ENCODE results near the gene OR2A2.
"Not testable (repeated sequence)": the region's sequence is repeated elsewhere in the genome, so short reads cannot be mapped to it uniquely, and the experiment has no call there.

Gene OR2A2

DNA sequence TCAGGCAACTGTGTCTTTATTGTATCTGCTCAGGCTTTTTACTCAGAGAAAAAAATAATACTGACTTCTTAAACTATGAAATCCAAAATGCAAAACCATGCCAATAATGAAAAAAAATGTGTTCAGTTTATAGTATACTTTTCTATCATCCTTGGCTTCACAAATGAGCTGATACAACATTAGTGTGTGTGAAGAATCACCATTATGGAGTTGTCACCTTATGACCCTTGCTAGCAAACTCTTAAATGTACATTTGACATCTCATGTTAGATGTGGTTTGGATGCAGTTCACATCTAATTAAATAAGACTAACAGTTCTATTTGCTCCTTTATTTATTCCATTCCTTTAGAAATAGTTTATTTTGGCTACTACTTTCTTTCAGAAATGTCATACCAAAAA is 4.2 kb upstream of the OR2A2 start:
- Histone ChIP-seq H3K4me3 (ENCODE audit: low read length) (no peak overlapping the region), H3K4me1 (ENCODE audit: control insufficient read depth, insufficient read depth, low read length) (no peaks in the 10 kb centered on the region), H3K4me2 (ENCODE audit: low read length) (no peak overlapping the region), H3K9ac (ENCODE audit: low read depth, low read length) (no peak overlapping the region), H3K9me3 (replicated peaks; ENCODE audit: low read length) (no peaks in the 10 kb centered on the region), H3K27me3 (ENCODE audit: control insufficient read depth, insufficient read depth, low read length) (no peaks in the 10 kb centered on the region), H3K36me3 (ENCODE audit: insufficient read depth, low read length) (no peaks in the 10 kb centered on the region)

DNA sequence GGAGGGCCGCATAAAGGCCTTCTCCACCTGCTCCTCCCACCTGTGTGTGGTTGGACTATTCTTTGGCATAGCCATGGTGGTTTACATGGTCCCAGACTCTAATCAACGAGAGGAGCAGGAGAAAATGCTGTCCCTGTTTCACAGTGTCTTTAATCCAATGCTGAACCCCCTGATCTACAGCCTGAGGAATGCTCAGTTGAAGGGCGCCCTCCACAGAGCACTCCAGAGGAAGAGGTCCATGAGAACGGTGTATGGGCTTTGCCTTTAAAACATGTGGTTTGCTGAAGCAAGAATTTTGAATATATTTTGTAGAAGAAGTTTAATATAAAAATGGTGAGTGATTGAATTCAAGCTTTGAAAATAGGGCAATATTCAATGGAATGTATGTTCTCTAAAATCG is 889 bp downstream of the OR2A2 start:
- Histone ChIP-seq H3K4me2 (ENCODE audit: low read length) (no peak overlapping the region), H3K27me3 (ENCODE audit: control insufficient read depth, insufficient read depth, low read length) (peaks cover 4% of the 10 kb centered on the region), H3K4me3 (ENCODE audit: low read length) (no peak overlapping the region), H3K9ac (ENCODE audit: low read depth, low read length) (no peak overlapping the region), H3K36me3 (ENCODE audit: insufficient read depth, low read length) (no peaks in the 10 kb centered on the region), H3K4me1 (ENCODE audit: control insufficient read depth, insufficient read depth, low read length) (no peaks in the 10 kb centered on the region), H3K9me3 (replicated peaks; ENCODE audit: low read length) (no peaks in the 10 kb centered on the region)

DNA sequence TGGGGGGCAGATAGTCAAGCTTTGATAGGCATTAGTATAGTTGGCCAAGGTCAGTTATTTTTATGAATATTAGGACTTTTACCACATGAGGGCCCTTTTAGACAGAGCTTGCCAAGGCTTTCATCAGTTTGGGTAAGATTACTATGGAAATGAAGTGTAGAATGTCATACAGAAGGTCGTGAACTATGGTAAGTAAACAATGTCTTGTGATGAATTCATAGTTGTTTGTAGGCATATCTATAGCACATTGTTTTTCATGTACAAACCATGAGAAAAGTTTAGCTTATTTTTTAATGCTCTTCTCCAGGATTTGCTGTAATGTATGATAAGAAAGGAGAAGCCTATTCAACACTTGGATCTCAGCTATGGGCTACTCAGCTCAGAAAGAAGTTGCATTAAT is 4.3 kb downstream of the OR2A2 start:
- no peaks in the 10 kb centered on the region for H3K36me3 ChIP-seq (ENCODE audit: insufficient read depth, low read length)
- H3K4me2 ChIP-seq (ENCODE audit: low read length), result no peak overlapping the region
- H3K4me3 ChIP-seq (ENCODE audit: low read length), result no peak overlapping the region
- no peaks in the 10 kb centered on the region for H3K4me1 ChIP-seq (ENCODE audit: control insufficient read depth, insufficient read depth, low read length)
- no peaks in the 10 kb centered on the region for H3K9me3 ChIP-seq (replicated peaks; ENCODE audit: low read length)
- peaks cover 8% of the 10 kb centered on the region for H3K27me3 ChIP-seq (ENCODE audit: control insufficient read depth, insufficient read depth, low read length)
- H3K9ac ChIP-seq (ENCODE audit: low read depth, low read length), result no peak overlapping the region

DNA sequence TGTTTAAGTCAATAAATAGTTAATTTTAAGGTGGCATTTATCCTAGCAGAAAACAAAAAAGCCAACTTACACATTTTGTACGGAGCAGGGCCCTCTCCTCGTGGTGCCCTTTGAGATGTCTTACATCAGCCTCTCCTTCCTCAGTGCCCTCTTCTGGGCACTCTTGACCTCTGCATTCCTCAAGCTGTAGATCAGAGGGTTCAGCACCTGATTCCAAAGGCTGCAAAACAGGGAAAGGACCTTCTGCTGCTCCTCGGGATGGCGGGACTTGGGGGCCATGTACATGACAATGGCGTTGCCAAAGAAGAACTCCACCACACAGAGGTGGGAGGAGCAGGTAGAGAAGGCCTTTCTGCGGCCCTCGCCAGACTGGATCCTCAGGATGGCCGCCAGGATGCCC is 9.0 kb downstream of the OR2A2 start:
- no peaks in the 10 kb centered on the region for H3K36me3 ChIP-seq (ENCODE audit: insufficient read depth, low read length)
- no peak overlapping the region for H3K9ac ChIP-seq (ENCODE audit: low read depth, low read length)
- no peak overlapping the region for H3K4me2 ChIP-seq (ENCODE audit: low read length)
- H3K27me3 ChIP-seq (ENCODE audit: control insufficient read depth, insufficient read depth, low read length), result peaks cover 8% of the 10 kb centered on the region
- no peaks in the 10 kb centered on the region for H3K4me1 ChIP-seq (ENCODE audit: control insufficient read depth, insufficient read depth, low read length)
- H3K9me3 ChIP-seq (replicated peaks; ENCODE audit: low read length), result no peaks in the 10 kb centered on the region
- H3K4me3 ChIP-seq (ENCODE audit: low read length), result no peak overlapping the region

DNA sequence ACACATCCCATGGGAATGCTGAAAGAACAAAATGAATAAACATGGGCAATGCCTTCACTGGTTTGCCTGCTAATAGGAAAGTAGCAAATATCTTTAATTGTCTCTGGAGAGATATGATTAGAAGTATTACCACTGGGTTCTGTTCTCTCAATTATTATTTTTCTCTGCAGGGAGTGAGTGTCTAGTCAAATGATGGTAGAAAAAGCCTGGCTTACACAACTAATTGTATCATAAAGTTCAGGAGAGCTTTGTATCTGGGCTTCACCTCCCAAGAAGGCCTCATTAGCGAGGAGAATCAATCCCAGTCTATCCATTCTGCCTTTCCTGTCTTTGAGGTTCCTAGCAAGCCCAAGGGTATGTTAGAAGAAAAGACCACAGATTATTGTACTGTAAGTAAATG is 13.5 kb downstream of the OR2A2 start, which contains the start of gene OR2A14:
Gene OR2A14 (plus strand): TSS at position 301 of the 400 bp plus-strand sequence. CDS start 5,937 bp downstream, outside the sequence.
- H3K4me2 ChIP-seq (ENCODE audit: low read length), result no peak within 1 kb of the TSS
- no peaks in the 10 kb centered on the region for H3K4me1 ChIP-seq (ENCODE audit: control insufficient read depth, insufficient read depth, low read length)
- peaks cover 5% of the 10 kb centered on the region for H3K27me3 ChIP-seq (ENCODE audit: control insufficient read depth, insufficient read depth, low read length)
- H3K4me3 ChIP-seq (ENCODE audit: low read length), result no peak within 1 kb of the TSS
- no peak within 1 kb of the TSS for H3K9ac ChIP-seq (ENCODE audit: low read depth, low read length)
- no peaks in the 10 kb centered on the region for H3K9me3 ChIP-seq (replicated peaks; ENCODE audit: low read length)
- no peaks in the 10 kb centered on the region for H3K36me3 ChIP-seq (ENCODE audit: insufficient read depth, low read length)

DNA sequence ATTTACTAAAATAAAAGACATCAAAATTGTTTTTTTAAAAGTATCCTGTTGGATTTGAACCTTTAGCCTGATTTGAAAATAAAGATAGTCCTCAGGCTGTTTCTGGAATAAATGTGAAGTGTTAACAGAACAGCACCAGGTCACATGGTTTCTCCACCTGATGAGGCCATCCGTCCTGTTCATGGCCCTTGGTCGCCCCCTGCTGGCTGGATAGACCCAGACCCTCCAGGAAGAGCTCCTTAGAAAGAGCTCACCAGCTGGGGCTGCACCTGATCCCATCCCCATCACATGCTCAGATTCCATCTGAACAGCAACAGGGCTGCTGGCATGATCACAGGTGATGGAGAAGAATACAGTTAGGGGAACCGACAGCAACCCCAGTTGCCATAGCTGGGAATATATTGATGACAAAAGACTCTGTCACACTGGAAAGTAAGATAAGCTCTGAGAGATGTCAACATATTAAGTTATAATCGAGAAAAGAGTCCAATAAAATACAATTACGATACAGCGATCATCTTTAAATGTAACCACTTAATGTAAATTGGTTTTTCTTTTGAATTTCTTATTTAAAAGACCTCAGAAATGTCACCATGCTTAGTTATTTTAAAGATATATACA is 18.4 kb downstream of the OR2A2 start:
- H3K36me3 ChIP-seq (ENCODE audit: insufficient read depth, low read length), result no peaks in the 10 kb centered on the region
- H3K9ac ChIP-seq (ENCODE audit: low read depth, low read length), result no peak overlapping the region
- no peaks in the 10 kb centered on the region for H3K4me1 ChIP-seq (ENCODE audit: control insufficient read depth, insufficient read depth, low read length)
- H3K27me3 ChIP-seq (ENCODE audit: control insufficient read depth, insufficient read depth, low read length), result peaks cover 8% of the 10 kb centered on the region
- no peaks in the 10 kb centered on the region for H3K9me3 ChIP-seq (replicated peaks; ENCODE audit: low read length)
- no peak overlapping the region for H3K4me3 ChIP-seq (ENCODE audit: low read length)
- no peak overlapping the region for H3K4me2 ChIP-seq (ENCODE audit: low read length)

DNA sequence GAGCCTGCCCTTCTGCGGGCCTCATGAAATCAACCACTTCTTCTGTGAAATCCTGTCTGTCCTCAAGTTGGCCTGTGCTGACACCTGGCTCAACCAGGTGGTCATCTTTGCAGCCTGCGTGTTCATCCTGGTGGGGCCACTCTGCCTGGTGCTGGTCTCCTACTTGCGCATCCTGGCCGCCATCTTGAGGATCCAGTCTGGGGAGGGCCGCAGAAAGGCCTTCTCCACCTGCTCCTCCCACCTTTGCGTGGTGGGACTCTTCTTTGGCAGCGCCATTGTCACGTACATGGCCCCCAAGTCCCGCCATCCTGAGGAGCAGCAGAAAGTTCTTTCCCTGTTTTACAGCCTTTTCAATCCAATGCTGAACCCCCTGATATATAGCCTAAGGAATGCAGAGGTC is 20.2 kb downstream of the OR2A2 start:
- H3K9me3 ChIP-seq (replicated peaks; ENCODE audit: low read length); H3K27me3 ChIP-seq (ENCODE audit: control insufficient read depth, insufficient read depth, low read length); H3K4me3 ChIP-seq (ENCODE audit: low read length); H3K4me2 ChIP-seq (ENCODE audit: low read length); H3K4me1 ChIP-seq (ENCODE audit: control insufficient read depth, insufficient read depth, low read length); H3K36me3 ChIP-seq (ENCODE audit: insufficient read depth, low read length); H3K9ac ChIP-seq (ENCODE audit: low read depth, low read length): not testable (repeated sequence)

DNA sequence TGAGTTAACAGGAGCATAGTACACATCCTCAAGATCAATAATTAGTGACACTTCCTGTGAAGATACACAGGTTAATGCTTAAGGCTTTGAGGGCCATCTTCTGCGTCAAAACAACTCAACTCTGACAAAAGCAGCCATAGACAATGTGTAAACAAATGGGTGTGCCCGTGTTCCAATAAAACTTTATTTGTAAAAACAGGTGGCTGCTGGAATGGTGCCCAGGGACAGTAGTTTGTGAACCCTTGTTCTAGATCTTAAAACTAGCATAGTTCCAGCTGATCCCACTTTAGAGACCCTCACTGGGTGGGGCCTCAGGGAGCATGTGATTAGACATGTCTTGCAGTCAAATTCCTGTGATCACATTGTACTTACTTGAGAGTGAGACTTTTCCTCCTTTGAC is 21.3 kb downstream of the OR2A2 start:
- Histone ChIP-seq H3K4me2 (ENCODE audit: low read length) (no peak overlapping the region), H3K9ac (ENCODE audit: low read depth, low read length) (no peak overlapping the region), H3K36me3 (ENCODE audit: insufficient read depth, low read length) (no peaks in the 10 kb centered on the region), H3K4me3 (ENCODE audit: low read length) (no peak overlapping the region), H3K27me3 (ENCODE audit: control insufficient read depth, insufficient read depth, low read length) (peaks cover 3% of the 10 kb centered on the region), H3K9me3 (replicated peaks; ENCODE audit: low read length) (no peaks in the 10 kb centered on the region), H3K4me1 (ENCODE audit: control insufficient read depth, insufficient read depth, low read length) (no peaks in the 10 kb centered on the region)

DNA sequence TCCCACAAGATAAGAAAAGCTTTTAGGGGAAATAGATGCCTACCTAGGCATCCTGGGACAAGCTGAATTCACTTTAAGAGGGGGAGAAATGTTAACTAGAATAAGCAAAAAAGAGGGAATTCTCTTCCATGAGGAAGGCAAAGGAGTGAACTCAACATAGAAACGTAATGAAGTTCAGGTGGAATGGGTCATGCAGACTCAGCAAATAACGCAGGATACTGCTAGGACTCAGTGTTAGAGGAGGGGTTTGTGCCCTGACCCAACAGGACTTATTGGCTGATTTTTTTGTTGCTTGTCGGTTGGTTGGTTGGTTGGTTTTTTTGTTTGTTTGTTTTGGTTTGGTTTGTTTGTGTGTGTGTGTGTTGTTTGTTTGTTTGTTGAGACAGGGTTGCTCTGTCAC is 22.9 kb downstream of the OR2A2 start:
- H3K27me3 ChIP-seq (ENCODE audit: control insufficient read depth, insufficient read depth, low read length), result peaks cover 3% of the 10 kb centered on the region
- no peak overlapping the region for H3K4me2 ChIP-seq (ENCODE audit: low read length)
- no peak overlapping the region for H3K9ac ChIP-seq (ENCODE audit: low read depth, low read length)

DNA sequence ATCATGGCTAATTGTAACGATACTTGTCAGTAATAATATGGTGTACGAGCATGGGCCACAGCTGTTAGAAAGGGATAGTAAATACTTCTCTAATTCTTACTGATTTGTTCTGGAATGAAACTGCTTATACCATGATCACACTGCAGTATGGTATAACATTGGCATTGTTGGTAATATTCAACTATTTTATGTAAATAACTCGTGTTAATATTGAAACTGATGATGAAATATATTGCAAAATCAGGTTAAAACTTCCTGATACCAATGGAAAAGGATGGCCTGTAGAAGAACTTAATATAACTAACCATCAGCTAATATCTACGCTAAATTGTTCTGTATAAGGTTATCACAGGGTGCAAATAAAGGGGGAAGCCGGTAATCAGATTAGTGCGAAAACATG is 23.9 kb downstream of the OR2A2 start:
- peaks cover 3% of the 10 kb centered on the region for H3K27me3 ChIP-seq (ENCODE audit: control insufficient read depth, insufficient read depth, low read length)
- H3K36me3 ChIP-seq (ENCODE audit: insufficient read depth, low read length), result no peaks in the 10 kb centered on the region
- no peak overlapping the region for H3K9ac ChIP-seq (ENCODE audit: low read depth, low read length)
- H3K4me2 ChIP-seq (ENCODE audit: low read length), result no peak overlapping the region
- no peak overlapping the region for H3K4me3 ChIP-seq (ENCODE audit: low read length)
- H3K9me3 ChIP-seq (replicated peaks; ENCODE audit: low read length), result no peaks in the 10 kb centered on the region
- H3K4me1 ChIP-seq (ENCODE audit: control insufficient read depth, insufficient read depth, low read length), result no peaks in the 10 kb centered on the region

More for the DNA sequence above, 22.9 kb downstream of the OR2A2 start:
- H3K4me3 ChIP-seq (ENCODE audit: low read length), result no peak overlapping the region
- H3K4me1 ChIP-seq (ENCODE audit: control insufficient read depth, insufficient read depth, low read length), result no peaks in the 10 kb centered on the region
- H3K9me3 ChIP-seq (replicated peaks; ENCODE audit: low read length), result no peaks in the 10 kb centered on the region
- H3K36me3 ChIP-seq (ENCODE audit: insufficient read depth, low read length), result no peaks in the 10 kb centered on the region

DNA sequence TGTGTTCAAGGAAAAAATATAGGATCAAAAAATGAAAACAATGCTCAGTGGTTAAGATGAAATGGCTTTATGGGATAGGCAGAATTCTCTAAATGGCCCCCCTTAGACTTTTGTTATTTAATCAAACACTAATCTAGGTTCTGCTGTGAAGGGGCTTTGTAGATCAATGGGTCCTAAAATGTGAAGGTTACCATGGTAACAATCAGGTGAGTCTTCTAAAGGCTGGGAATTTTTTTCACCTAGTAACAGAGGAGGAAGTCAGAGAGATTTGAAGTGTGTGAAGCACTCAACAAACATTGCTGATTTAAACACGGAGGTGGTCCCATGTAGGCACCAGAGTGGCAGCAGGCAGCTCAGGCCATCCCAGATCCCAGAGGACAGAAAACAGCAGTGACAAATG is 24.7 kb downstream of the OR2A2 start:
- Histone ChIP-seq H3K4me3 (ENCODE audit: low read length) (no peak overlapping the region), H3K9me3 (replicated peaks; ENCODE audit: low read length) (no peaks in the 10 kb centered on the region), H3K4me2 (ENCODE audit: low read length) (no peak overlapping the region), H3K4me1 (ENCODE audit: control insufficient read depth, insufficient read depth, low read length) (no peaks in the 10 kb centered on the region), H3K9ac (ENCODE audit: low read depth, low read length) (no peak overlapping the region), H3K27me3 (ENCODE audit: control insufficient read depth, insufficient read depth, low read length) (peaks cover 3% of the 10 kb centered on the region), H3K36me3 (ENCODE audit: insufficient read depth, low read length) (no peaks in the 10 kb centered on the region)

DNA sequence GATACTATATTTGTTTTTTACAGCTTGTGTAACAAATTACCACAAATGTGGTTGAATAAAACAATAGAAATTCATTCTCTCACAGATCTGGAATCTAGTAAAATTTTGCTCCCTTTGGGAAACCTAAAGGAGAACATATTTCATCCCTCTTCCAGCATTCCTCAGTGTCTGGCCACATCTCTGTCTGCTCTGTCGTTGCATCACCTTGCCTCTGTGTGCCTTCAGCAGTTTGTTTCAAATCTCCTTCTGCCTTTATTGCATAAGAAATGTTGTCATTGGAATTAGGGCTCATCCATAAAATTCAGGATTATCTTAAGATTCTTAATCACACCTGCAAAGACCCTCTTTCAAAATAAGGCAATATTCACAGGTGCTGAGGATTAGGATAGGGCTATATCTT is 28.1 kb downstream of the OR2A2 start:
- Histone ChIP-seq H3K4me2 (ENCODE audit: low read length) (no peak overlapping the region), H3K9ac (ENCODE audit: low read depth, low read length) (no peak overlapping the region), H3K4me1 (ENCODE audit: control insufficient read depth, insufficient read depth, low read length) (no peaks in the 10 kb centered on the region)

More for the DNA sequence above, 28.1 kb downstream of the OR2A2 start:
- Histone ChIP-seq H3K36me3 (ENCODE audit: insufficient read depth, low read length) (no peaks in the 10 kb centered on the region), H3K4me3 (ENCODE audit: low read length) (no peak overlapping the region), H3K9me3 (replicated peaks; ENCODE audit: low read length) (no peaks in the 10 kb centered on the region), H3K27me3 (ENCODE audit: control insufficient read depth, insufficient read depth, low read length) (no peaks in the 10 kb centered on the region)
